GM12892 (cell line): ENCODE results near the gene SLC8A1.

Experiments
- POLR2A ChIP-seq: IDR thresholded peaks from 2 replicates; pipeline ENCODE4 v1.6.1; 2011; ENCODE audit warnings: low read depth, low read length, control low read depth
- POLR2AphosphoS5 ChIP-seq: IDR thresholded peaks from 2 replicates; pipeline ENCODE4 v1.6.1; 2011; ENCODE audit warnings: low read depth, low read length, control low read depth
- TAF1 ChIP-seq: IDR thresholded peaks from 2 replicates; pipeline ENCODE4 v1.6.1; 2011; ENCODE audit warnings: low read depth, mild to moderate bottlenecking, control low read depth, low read length, borderline replicate concordance

DNA sequence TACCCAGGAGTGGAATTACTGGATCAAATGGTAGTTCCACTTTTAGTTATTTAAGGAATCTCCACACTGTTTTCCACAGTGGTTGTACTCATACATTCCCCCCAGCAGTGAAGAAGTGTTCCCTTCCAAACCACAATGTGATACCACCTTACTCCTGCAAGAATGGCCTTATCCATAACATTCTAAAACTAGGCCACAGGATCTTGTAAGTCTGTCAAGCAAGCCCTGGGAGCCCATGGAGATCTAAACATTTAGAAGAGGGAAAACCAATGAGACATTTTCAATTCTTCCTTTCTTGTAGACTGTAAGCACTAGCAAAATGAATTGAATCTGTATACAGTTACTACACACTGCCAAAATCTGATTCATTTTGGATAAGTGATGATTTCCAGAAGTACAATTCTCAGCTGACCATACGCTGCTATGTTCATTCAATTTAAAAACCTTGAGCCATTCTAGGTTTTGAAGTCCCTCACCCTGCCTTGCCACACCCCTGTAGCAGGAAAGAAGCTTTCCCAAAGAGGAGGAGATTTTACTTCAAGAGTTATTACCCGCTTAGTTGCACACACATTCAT is 149.1 kb downstream of the SLC8A1 start:
- no peak for TF ChIP-seq POLR2AphosphoS5
- no peak for TF ChIP-seq POLR2A
- no peak for TF ChIP-seq TAF1
